ENCODE data around the gene COQ6. TPM values are rescaled to one million over a fixed set of nuclear protein-coding genes. Genes with fewer than 3 reads are reported as not detected.

COQ6 gene
- total RNA-seq, 1 donor from 2014 or later: 21.6 TPM

GRCh38 chr14:73924337-73924736 is 25.8 kb upstream of the COQ6 start:
- no peak overlapping the region for H3K27ac ChIP-seq
- H3K4me3 ChIP-seq: no peak overlapping the region
- H3K36me3 ChIP-seq: peaks cover 99% of the 10 kb centered on the region
- intact Hi-C loops (cut with DNase I): no loop called here
- no peak for TF ChIP-seq CTCF (IDR thresholded peaks at IDR 0.05)
- H3K9me3 ChIP-seq: no peaks in the 10 kb centered on the region
- no peaks in the 10 kb centered on the region for H3K4me1 ChIP-seq
- DNase-seq: no peak
- H3K27me3 ChIP-seq: no peaks in the 10 kb centered on the region
- no peak for ATAC-seq

- H3K4me1 ChIP-seq: no peaks in the 10 kb centered on the region
- ATAC-seq (no peak), DNase-seq (no peak)
- intact Hi-C loops (cut with DNase I): no loop called here
- no peak overlapping the region for H3K4me3 ChIP-seq
- no peaks in the 10 kb centered on the region for H3K9me3 ChIP-seq
- H3K27me3 ChIP-seq: no peaks in the 10 kb centered on the region
- H3K27ac ChIP-seq: no peak overlapping the region
- H3K36me3 ChIP-seq: peaks cover 59% of the 10 kb centered on the region
- TF ChIP-seq CTCF (IDR thresholded peaks at IDR 0.05): no peak
Measured at GRCh38 chr14:73935666-73936065, 14.4 kb upstream of the COQ6 start.

GRCh38 chr14:73936548-73936947 is 13.6 kb upstream of the COQ6 start:
- Histone ChIP-seq H3K9me3 (no peaks in the 10 kb centered on the region), H3K36me3 (peaks cover 50% of the 10 kb centered on the region), H3K4me3 (no peak overlapping the region), H3K27me3 (no peaks in the 10 kb centered on the region), H3K4me1 (no peaks in the 10 kb centered on the region), H3K27ac (no peak overlapping the region)
- no peak for TF ChIP-seq CTCF (IDR thresholded peaks at IDR 0.05)
- ATAC-seq (no peak), DNase-seq (no peak)
- intact Hi-C loops (cut with DNase I): no loop called here

- DNase-seq (no peak), ATAC-seq (no peak)
- peaks cover 46% of the 10 kb centered on the region for H3K36me3 ChIP-seq
- intact Hi-C loops (cut with DNase I): no loop called here
- no peak for TF ChIP-seq CTCF (IDR thresholded peaks at IDR 0.05)
- no peak overlapping the region for H3K27ac ChIP-seq
- no peaks in the 10 kb centered on the region for H3K27me3 ChIP-seq
- no peaks in the 10 kb centered on the region for H3K9me3 ChIP-seq
- no peaks in the 10 kb centered on the region for H3K4me1 ChIP-seq
- no peak overlapping the region for H3K4me3 ChIP-seq
Measured at GRCh38 chr14:73937012-73937411, 13.1 kb upstream of the COQ6 start.

- no peak overlapping the region for H3K27ac ChIP-seq
- no peak for TF ChIP-seq CTCF (IDR thresholded peaks at IDR 0.05)
- H3K9me3 ChIP-seq: no peaks in the 10 kb centered on the region
- H3K27me3 ChIP-seq: no peaks in the 10 kb centered on the region
- H3K36me3 ChIP-seq: peaks cover 21% of the 10 kb centered on the region
- peaks cover 10% of the 10 kb centered on the region for H3K4me1 ChIP-seq
- no peak overlapping the region for H3K4me3 ChIP-seq
- ATAC-seq (no peak), DNase-seq (no peak)
- intact Hi-C loops (cut with DNase I): no loop called here
Measured at GRCh38 chr14:73942180-73942579, 7.9 kb upstream of the COQ6 start.

GRCh38 chr14:73943083-73943482 is 7.0 kb upstream of the COQ6 start:
- no peak for TF ChIP-seq CTCF (IDR thresholded peaks at IDR 0.05)
- ATAC-seq: peak; percentile 79
- no peaks in the 10 kb centered on the region for H3K9me3 ChIP-seq
- H3K4me1 ChIP-seq: peaks cover 10% of the 10 kb centered on the region
- DNase-seq: no peak
- intact Hi-C loops (cut with DNase I): no loop called here
- no peak overlapping the region for H3K4me3 ChIP-seq
- no peaks in the 10 kb centered on the region for H3K27me3 ChIP-seq
- H3K27ac ChIP-seq: no peak overlapping the region
- peaks cover 12% of the 10 kb centered on the region for H3K36me3 ChIP-seq
